ENCODE measurements around the gene ADGRG7. TPM values are rescaled to one million over a fixed set of nuclear protein-coding genes. Genes with fewer than 3 reads are reported as not detected.
A peak's percentile ranks its signal among the peaks of the same experiment; 100 is the strongest.

Gene ADGRG7
- total and polyA plus RNA-seq, 9 of the 15 experiments (the other 6 are each of a cell fraction or from before 2014, with no cell fraction given) = 0.03 TPM; not detected in 7

DNA sequence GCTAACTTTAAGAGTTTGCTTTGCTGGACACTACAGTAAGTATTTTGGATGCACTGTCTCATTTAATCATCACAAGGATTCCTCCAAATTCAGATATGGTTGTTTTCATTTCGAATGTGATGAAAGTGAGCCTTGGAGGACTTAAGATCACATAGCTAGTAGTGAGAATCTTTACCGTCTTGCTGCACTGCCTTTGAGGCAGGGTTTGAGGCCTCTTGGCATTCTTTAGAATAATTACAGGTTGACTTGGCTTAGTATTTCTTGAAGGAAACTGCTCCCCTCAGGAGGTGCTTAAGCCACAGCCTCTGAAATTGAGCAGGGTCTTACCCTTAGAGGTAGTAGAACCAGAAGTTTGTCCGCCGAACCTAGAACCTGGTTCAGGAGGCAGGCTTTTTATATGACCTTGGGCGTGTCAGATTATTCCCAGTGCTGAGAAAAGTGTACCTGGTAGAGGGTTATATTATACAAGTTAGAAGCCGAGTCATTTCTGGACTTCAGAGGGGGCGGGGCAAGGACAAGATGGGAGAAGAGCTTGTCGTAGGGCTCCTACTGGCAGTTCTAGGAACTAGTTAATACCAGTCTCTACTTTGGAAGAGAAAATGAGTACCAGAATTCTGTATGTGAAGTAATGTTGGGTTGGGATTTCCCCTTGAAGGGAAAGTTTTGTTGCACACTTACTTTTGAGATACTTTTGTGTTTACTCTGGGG is 101.0 kb downstream of the ADGRG7 start (continued):
- TF ChIP-seq ZNF764 (CRISPR knock-in tag; IDR thresholded peaks at IDR 0.05; ENCODE audit: low read depth) (no peak), DPF2 (IDR thresholded peaks at IDR 0.05) (no peak), TEAD1 (CRISPR knock-in tag; IDR thresholded peaks at IDR 0.05) (0 out of 4 replicates have a peak, but pooled peaks of 1 of the 2 experiments have one; percentile 16), PML (IDR thresholded peaks at IDR 0.05; ENCODE audit: low read length) (0 out of 2 replicates have a peak, but pooled peaks have one; percentile 16), YY1 (IDR thresholded peaks at IDR 0.05; ENCODE audit: borderline replicate concordance in 1 of 3, control insufficient read depth in 1 of 3, extremely low read depth in 1 of 3, insufficient read depth in 3 of 3, insufficient read length in 1 of 3, insufficient replicate concordance in 2 of 3, low read depth in 1 of 3, low read length in 2 of 3) (peak in 1 of 3 experiments; percentile 13), SAP30 (IDR thresholded peaks at IDR 0.05; ENCODE audit: borderline replicate concordance, insufficient read depth, low read depth, low read length, poor library complexity, severe bottlenecking) (peak; percentile 22), POLR2AphosphoS2 (IDR thresholded peaks at IDR 0.05; ENCODE audit: low read length) (no peak), ASH1L (IDR thresholded peaks at IDR 0.05; ENCODE audit: borderline replicate concordance, low read depth, partially characterized antibody) (no peak), SAFB2 (IDR thresholded peaks at IDR 0.05; ENCODE audit: borderline replicate concordance, low read depth, low read length, severe bottlenecking) (no peak), ARID3B (CRISPR knock-in tag; IDR thresholded peaks at IDR 0.05; ENCODE audit: borderline replicate concordance) (no peak), ZNF707 (CRISPR knock-in tag; conservative IDR thresholded peaks at IDR 0.05) (no peak), GABPB1 (CRISPR knock-in tag; IDR thresholded peaks at IDR 0.05) (no peak), TBP (optimal IDR thresholded peaks at IDR 0.05; ENCODE audit: low read depth, low read length) (peak; percentile 26)
- TF ChIP-seq, protein P1, sequence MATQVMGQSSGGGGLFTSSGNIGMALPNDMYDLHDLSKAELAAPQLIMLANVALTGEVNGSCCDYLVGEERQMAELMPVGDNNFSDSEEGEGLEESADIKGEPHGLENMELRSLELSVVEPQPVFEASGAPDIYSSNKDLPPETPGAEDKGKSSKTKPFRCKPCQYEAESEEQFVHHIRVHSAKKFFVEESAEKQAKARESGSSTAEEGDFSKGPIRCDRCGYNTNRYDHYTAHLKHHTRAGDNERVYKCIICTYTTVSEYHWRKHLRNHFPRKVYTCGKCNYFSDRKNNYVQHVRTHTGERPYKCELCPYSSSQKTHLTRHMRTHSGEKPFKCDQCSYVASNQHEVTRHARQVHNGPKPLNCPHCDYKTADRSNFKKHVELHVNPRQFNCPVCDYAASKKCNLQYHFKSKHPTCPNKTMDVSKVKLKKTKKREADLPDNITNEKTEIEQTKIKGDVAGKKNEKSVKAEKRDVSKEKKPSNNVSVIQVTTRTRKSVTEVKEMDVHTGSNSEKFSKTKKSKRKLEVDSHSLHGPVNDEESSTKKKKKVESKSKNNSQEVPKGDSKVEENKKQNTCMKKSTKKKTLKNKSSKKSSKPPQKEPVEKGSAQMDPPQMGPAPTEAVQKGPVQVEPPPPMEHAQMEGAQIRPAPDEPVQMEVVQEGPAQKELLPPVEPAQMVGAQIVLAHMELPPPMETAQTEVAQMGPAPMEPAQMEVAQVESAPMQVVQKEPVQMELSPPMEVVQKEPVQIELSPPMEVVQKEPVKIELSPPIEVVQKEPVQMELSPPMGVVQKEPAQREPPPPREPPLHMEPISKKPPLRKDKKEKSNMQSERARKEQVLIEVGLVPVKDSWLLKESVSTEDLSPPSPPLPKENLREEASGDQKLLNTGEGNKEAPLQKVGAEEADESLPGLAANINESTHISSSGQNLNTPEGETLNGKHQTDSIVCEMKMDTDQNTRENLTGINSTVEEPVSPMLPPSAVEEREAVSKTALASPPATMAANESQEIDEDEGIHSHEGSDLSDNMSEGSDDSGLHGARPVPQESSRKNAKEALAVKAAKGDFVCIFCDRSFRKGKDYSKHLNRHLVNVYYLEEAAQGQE (IDR thresholded peaks at IDR 0.05; ENCODE audit: borderline replicate concordance) = peak; percentile 72
- TF ChIP-seq, protein P1 (CRISPR knock-in tag; IDR thresholded peaks at IDR 0.05; ENCODE audit: low read depth) = no peak
- TF ChIP-seq, protein P2, sequence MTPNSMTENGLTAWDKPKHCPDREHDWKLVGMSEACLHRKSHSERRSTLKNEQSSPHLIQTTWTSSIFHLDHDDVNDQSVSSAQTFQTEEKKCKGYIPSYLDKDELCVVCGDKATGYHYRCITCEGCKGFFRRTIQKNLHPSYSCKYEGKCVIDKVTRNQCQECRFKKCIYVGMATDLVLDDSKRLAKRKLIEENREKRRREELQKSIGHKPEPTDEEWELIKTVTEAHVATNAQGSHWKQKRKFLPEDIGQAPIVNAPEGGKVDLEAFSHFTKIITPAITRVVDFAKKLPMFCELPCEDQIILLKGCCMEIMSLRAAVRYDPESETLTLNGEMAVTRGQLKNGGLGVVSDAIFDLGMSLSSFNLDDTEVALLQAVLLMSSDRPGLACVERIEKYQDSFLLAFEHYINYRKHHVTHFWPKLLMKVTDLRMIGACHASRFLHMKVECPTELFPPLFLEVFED (CRISPR knock-in tag; conservative IDR thresholded peaks at IDR 0.05) = no peak
